Activated T-cell treated with anti-CD3 and anti-CD28 coated beads, Interleukin-2, amount 50 U/mL, for 24 hours (primary cell): ENCODE measurements around the gene PHOSPHO1.
A peak's percentile ranks its signal among the peaks of the same experiment; 100 is the strongest.

Experiments
- DNase-seq: peaks from one replicate; pipeline ENCODE4 v3.0.0-alpha.2; 2020
- H3K27ac Mint-ChIP-seq: 2 replicates; pipeline ENCODE4 v1.8.0; 2020; ENCODE audit warnings: mild to moderate bottlenecking, mixed read lengths
- H3K27me3 Mint-ChIP-seq: 2 replicates; pipeline ENCODE4 v1.8.0; 2020; ENCODE audit warnings: mixed read lengths
- H3K36me3 Mint-ChIP-seq: 2 replicates; pipeline ENCODE4 v1.8.0; 2020; ENCODE audit warnings: low read depth, mixed read lengths
- H3K4me1 Mint-ChIP-seq: 2 replicates; pipeline ENCODE4 v1.8.0; 2020; ENCODE audit warnings: low read depth, mixed read lengths
- H3K4me3 Mint-ChIP-seq: 2 replicates; pipeline ENCODE4 v1.8.0; 2020; ENCODE audit warnings: mild to moderate bottlenecking, moderate library complexity, mixed read lengths
- H3K9me3 Mint-ChIP-seq: 2 replicates; pipeline ENCODE4 v1.8.0; 2020; ENCODE audit warnings: mixed read lengths

PHOSPHO1 gene

GRCh38 chr17:49217651-49218413 is 12.8 kb downstream of the PHOSPHO1 start:
- Mint-ChIP-seq H3K4me1 (peaks cover 71% of the 10 kb centered on the region), H3K4me3 (peak overlapping the region; percentile 63), H3K27me3 (no peaks in the 10 kb centered on the region), H3K27ac (peak overlapping the region; percentile 92), H3K9me3 (no peaks in the 10 kb centered on the region), H3K36me3 (peaks cover 69% of the 10 kb centered on the region)
- peak; percentile 65 for DNase-seq

GRCh38 chr17:49216953-49217650 is 13.5 kb downstream of the PHOSPHO1 start:
- no peaks in the 10 kb centered on the region for H3K9me3 Mint-ChIP-seq
- no peak for DNase-seq
- no peak overlapping the region for H3K4me3 Mint-ChIP-seq
- peaks cover 66% of the 10 kb centered on the region for H3K36me3 Mint-ChIP-seq
- H3K27me3 Mint-ChIP-seq, result no peaks in the 10 kb centered on the region
- H3K4me1 Mint-ChIP-seq, result peaks cover 75% of the 10 kb centered on the region
- peak overlapping the region; percentile 39 for H3K27ac Mint-ChIP-seq

GRCh38 chr17:49216482-49216881 is 14.1 kb downstream of the PHOSPHO1 start:
- Mint-ChIP-seq H3K27me3 (no peaks in the 10 kb centered on the region), H3K9me3 (no peaks in the 10 kb centered on the region), H3K36me3 (peaks cover 61% of the 10 kb centered on the region), H3K4me3 (peak overlapping the region; percentile 55), H3K4me1 (peaks cover 74% of the 10 kb centered on the region), H3K27ac (peak overlapping the region; percentile 81)
- DNase-seq, result no peak

- H3K9me3 Mint-ChIP-seq, result no peaks in the 10 kb centered on the region
- no peaks in the 10 kb centered on the region for H3K27me3 Mint-ChIP-seq
- H3K4me3 Mint-ChIP-seq, result peak overlapping the region; percentile 51
- peaks cover 85% of the 10 kb centered on the region for H3K4me1 Mint-ChIP-seq
- H3K27ac Mint-ChIP-seq, result peak overlapping the region; percentile 84
- H3K36me3 Mint-ChIP-seq, result peaks cover 69% of the 10 kb centered on the region
- DNase-seq, result no peak
Observed at GRCh38 chr17:49214676-49215360, 15.8 kb downstream of the PHOSPHO1 start.

GRCh38 chr17:49213847-49214246 is 16.7 kb downstream of the PHOSPHO1 start:
- H3K9me3 Mint-ChIP-seq, result no peaks in the 10 kb centered on the region
- H3K4me1 Mint-ChIP-seq, result peaks cover 85% of the 10 kb centered on the region
- DNase-seq, result no peak
- H3K36me3 Mint-ChIP-seq, result peaks cover 60% of the 10 kb centered on the region
- H3K27me3 Mint-ChIP-seq, result no peaks in the 10 kb centered on the region
- peak overlapping the region; percentile 77 for H3K27ac Mint-ChIP-seq
- H3K4me3 Mint-ChIP-seq, result peak overlapping the region; percentile 57

GRCh38 chr17:49213399-49213798 is 17.2 kb downstream of the PHOSPHO1 start:
- peaks cover 56% of the 10 kb centered on the region for H3K36me3 Mint-ChIP-seq
- peaks cover 86% of the 10 kb centered on the region for H3K4me1 Mint-ChIP-seq
- no peaks in the 10 kb centered on the region for H3K27me3 Mint-ChIP-seq
- no peaks in the 10 kb centered on the region for H3K9me3 Mint-ChIP-seq
- peak overlapping the region; percentile 90 for H3K4me3 Mint-ChIP-seq
- no peak for DNase-seq
- peak overlapping the region; percentile 77 for H3K27ac Mint-ChIP-seq

GRCh38 chr17:49210158-49211029 is 20.2 kb downstream of the PHOSPHO1 start, which contains the start of the genes ABI3 and GNGT2:
TSS of gene ABI3 (plus strand) at chr17:49210707. CDS start at chr17:49210725, 18 bp downstream.
TSS of gene GNGT2 (minus strand) at chr17:49210574. CDS start at chr17:49207422, 3,152 bp downstream.
- peak; percentile 81 for DNase-seq
- Mint-ChIP-seq H3K36me3 (peaks cover 46% of the 10 kb centered on the region), H3K4me3 (peak within 1 kb of the TSS; percentile 90), H3K9me3 (no peaks in the 10 kb centered on the region), H3K27ac (peak within 1 kb of the TSS; percentile 94), H3K27me3 (no peaks in the 10 kb centered on the region), H3K4me1 (peaks cover 69% of the 10 kb centered on the region)

- Mint-ChIP-seq H3K4me3 (peak overlapping the region; percentile 90), H3K9me3 (no peaks in the 10 kb centered on the region), H3K27me3 (no peaks in the 10 kb centered on the region), H3K27ac (peak overlapping the region; percentile 94), H3K4me1 (peaks cover 57% of the 10 kb centered on the region), H3K36me3 (peaks cover 38% of the 10 kb centered on the region)
- peak; percentile 53 for DNase-seq
Observed at GRCh38 chr17:49209061-49209571, 21.5 kb downstream of the PHOSPHO1 start.

GRCh38 chr17:49204516-49204915 is 26.1 kb downstream of the PHOSPHO1 start:
- Mint-ChIP-seq H3K9me3 (no peaks in the 10 kb centered on the region), H3K27me3 (no peaks in the 10 kb centered on the region), H3K27ac (no peak overlapping the region), H3K4me3 (no peak overlapping the region), H3K36me3 (peaks cover 11% of the 10 kb centered on the region), H3K4me1 (peaks cover 18% of the 10 kb centered on the region)
- DNase-seq, result no peak

- no peak overlapping the region for H3K4me3 Mint-ChIP-seq
- no peaks in the 10 kb centered on the region for H3K27me3 Mint-ChIP-seq
- DNase-seq, result no peak
- H3K9me3 Mint-ChIP-seq, result no peaks in the 10 kb centered on the region
- no peak overlapping the region for H3K27ac Mint-ChIP-seq
- peaks cover 11% of the 10 kb centered on the region for H3K36me3 Mint-ChIP-seq
- H3K4me1 Mint-ChIP-seq, result peaks cover 11% of the 10 kb centered on the region
Observed at GRCh38 chr17:49203796-49204195, 26.8 kb downstream of the PHOSPHO1 start.

- no peak overlapping the region for H3K27ac Mint-ChIP-seq
- DNase-seq, result no peak
- no peak overlapping the region for H3K4me3 Mint-ChIP-seq
- peaks cover 6% of the 10 kb centered on the region for H3K36me3 Mint-ChIP-seq
- no peaks in the 10 kb centered on the region for H3K4me1 Mint-ChIP-seq
- no peaks in the 10 kb centered on the region for H3K27me3 Mint-ChIP-seq
- H3K9me3 Mint-ChIP-seq, result no peaks in the 10 kb centered on the region
Observed at GRCh38 chr17:49201481-49201927, 29.1 kb downstream of the PHOSPHO1 start.

GRCh38 chr17:49200423-49201083 is 30.0 kb downstream of the PHOSPHO1 start:
- peaks cover 7% of the 10 kb centered on the region for H3K4me1 Mint-ChIP-seq
- DNase-seq, result no peak
- H3K27ac Mint-ChIP-seq, result no peak overlapping the region
- no peaks in the 10 kb centered on the region for H3K27me3 Mint-ChIP-seq
- no peak overlapping the region for H3K4me3 Mint-ChIP-seq
- no peaks in the 10 kb centered on the region for H3K9me3 Mint-ChIP-seq
- H3K36me3 Mint-ChIP-seq, result no peaks in the 10 kb centered on the region

GRCh38 chr17:49198211-49198610 is 32.4 kb downstream of the PHOSPHO1 start:
- H3K36me3 Mint-ChIP-seq, result no peaks in the 10 kb centered on the region
- no peak for DNase-seq
- no peaks in the 10 kb centered on the region for H3K9me3 Mint-ChIP-seq
- H3K27ac Mint-ChIP-seq, result no peak overlapping the region
- H3K4me1 Mint-ChIP-seq, result peaks cover 24% of the 10 kb centered on the region
- no peak overlapping the region for H3K4me3 Mint-ChIP-seq
- H3K27me3 Mint-ChIP-seq, result no peaks in the 10 kb centered on the region
